MG63 (cell line): ENCODE measurements around the gene SNRNP200. TPM values are rescaled to one million over a fixed set of nuclear protein-coding genes. Genes with fewer than 3 reads are reported as not detected.

Experiments used
- DNase-seq: peaks from one replicate; pipeline ENCODE4 v3.0.0-alpha.2; 2020
- H3K27me3 ChIP-seq: fragments of 250-450 bp; sonication (Bioruptor Pico); 2 replicates; pipeline ENCODE4 v1.5.1; 2020; ENCODE audit warnings: mild to moderate bottlenecking, moderate library complexity
- H3K36me3 ChIP-seq: fragments of 250-450 bp; sonication (Bioruptor Pico); 2 replicates; pipeline ENCODE4 v1.5.1; 2020; ENCODE audit warnings: mild to moderate bottlenecking, moderate library complexity
- H3K4me3 ChIP-seq: fragments of 250-450 bp; sonication (Bioruptor Pico); 2 replicates; pipeline ENCODE4 v1.5.1; 2020; ENCODE audit warnings: mild to moderate bottlenecking, moderate library complexity
- H3K9me3 ChIP-seq: fragments of 250-450 bp; sonication (Bioruptor Pico); 2 replicates; pipeline ENCODE4 v1.5.1; 2020; ENCODE audit warnings: mild to moderate bottlenecking, moderate library complexity
- total RNA-seq: library from RNA; depleted of rRNA; stranded (reverse); fragments of >200 nt; shearing (Covaris generic); gene quantifications from 2 replicates; pipeline ENCODE4 v1.2.3, GENCODE V29; 2014; ENCODE audit warnings: low replicate concordance

The SNRNP200 gene
- total RNA-seq, 1 experiment from 2014 or later: 56.9 TPM

DNA sequence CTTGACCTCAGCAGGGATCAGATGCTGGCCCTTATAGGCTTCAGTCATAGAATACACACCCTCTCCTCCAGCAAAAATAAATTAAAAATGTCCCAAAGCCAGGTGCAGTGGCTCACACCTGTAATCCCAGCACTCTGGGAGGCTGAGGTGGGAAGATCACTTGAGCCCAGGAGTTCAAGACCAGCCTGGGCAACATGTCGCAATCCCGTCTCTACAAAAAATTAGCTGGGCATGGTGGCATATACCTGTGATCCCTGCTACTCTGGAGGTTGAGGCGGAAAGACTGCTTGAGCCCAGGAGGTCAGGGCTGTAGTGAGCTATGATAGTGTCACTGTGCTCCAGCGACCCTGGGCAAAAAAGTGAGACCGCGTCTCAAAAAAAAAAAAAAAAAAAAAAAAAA lies 24.5 kb upstream of the SNRNP200 start:
- no peak overlapping the region for H3K4me3 ChIP-seq
- H3K27me3 ChIP-seq: no peaks in the 10 kb centered on the region
- no peak for DNase-seq
- H3K36me3 ChIP-seq: no peaks in the 10 kb centered on the region
- no peaks in the 10 kb centered on the region for H3K9me3 ChIP-seq

DNA sequence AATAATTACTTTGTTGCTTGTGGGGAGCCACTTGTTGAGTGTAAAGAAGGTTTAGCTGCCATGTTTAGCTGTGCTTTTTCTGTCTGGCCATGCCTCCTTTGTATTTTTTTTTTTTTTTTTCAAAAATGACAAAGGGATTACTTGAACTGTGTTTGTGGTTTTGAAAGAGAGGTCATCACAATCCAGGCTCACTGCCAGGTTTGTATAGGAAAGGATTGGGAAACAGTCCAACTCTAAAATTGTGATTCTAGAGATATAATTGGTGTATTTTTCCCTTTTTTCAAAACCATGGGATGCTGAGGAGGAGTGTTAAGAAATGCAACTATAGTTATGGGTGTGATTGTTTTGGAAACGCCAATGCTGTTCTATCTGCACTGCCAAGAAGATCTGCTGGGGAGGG lies 24.1 kb upstream of the SNRNP200 start:
- Histone ChIP-seq H3K4me3 (no peak overlapping the region), H3K9me3 (no peaks in the 10 kb centered on the region), H3K36me3 (no peaks in the 10 kb centered on the region), H3K27me3 (no peaks in the 10 kb centered on the region)
- peak; percentile 50 for DNase-seq

DNA sequence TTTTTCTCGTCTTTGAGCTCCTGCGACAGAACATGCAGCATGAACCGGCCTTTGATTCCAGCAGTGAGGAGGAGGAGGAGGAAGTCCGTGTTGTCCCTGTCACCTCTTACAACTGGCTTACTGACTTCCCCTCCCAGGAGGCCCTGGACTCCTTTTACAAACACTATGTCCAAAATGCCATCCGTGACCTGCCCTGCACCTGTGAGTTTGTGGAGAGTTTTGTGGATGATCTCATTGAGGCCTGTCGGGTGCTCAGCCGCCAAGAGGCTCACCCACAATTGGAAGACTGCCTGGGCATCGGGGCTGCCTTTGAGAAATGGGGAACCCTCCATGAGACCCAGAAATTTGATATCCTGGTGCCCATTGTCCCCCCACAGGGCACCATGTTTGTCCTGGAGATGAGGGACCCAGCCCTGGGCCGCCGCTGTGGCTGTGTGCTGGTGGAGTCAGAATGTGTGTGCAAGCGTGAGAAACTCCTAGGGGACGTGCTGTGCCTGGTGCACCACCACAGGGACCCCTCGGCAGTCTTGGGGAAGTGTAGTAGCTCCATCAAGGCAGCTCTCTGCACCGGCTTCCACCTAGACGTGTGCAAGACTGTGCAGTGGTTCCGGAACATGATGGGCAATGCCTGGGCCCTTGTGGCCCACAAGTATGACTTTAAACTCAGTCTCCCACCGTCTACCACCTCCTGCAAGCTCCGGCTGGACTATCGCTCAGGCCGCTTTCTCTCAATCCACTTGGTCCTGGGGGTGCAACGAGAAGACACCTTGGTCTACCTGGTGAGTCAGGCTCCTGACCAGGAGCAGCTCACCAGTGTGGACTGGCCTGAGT lies 21.9 kb upstream of the SNRNP200 start:
- Histone ChIP-seq H3K27me3 (0 out of 2 replicates have a peak, but pooled peaks cover 5% of the 10 kb centered on the region), H3K36me3 (no peaks in the 10 kb centered on the region), H3K9me3 (no peaks in the 10 kb centered on the region), H3K4me3 (no peak overlapping the region)
- no peak for DNase-seq

DNA sequence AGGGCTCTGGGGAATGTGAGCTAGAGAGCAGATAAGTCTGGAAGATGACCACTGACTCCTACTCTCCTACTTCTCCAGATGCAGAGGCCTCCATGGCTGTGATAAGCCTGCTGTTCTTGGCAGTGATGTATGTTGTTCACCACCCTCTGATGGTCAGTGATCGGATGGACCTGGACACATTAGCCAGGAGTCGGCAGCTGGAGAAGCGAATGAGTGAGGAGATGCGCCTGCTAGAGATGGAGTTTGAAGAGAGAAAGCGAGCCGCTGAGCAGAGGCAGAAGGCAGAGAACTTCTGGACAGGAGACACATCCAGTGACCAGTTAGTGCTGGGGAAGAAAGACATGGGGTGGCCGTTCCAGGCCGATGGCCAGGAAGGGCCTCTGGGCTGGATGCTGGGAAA lies 21.2 kb upstream of the SNRNP200 start:
- Histone ChIP-seq H3K9me3 (no peaks in the 10 kb centered on the region), H3K36me3 (no peaks in the 10 kb centered on the region), H3K27me3 (0 out of 2 replicates have a peak, but pooled peaks cover 5% of the 10 kb centered on the region), H3K4me3 (no peak overlapping the region)
- no peak for DNase-seq

DNA sequence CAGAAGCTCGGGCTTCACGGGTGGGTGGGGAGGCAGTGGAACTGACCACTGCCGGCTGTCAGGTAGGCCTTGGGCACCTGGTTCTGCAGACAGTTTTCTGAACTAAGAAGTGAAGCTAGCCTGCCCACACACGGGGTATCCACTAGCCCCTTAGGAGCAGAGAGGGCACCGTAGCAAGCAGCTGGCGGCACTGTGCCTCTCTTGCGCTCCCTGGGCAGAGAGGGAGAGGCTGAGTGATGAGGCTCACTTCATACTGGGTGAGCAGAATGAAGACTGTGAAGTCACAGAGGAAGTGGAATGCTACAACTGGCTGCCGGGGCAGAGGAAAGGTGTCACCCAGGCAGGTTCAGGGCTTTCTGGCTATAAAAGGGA lies 20.5 kb upstream of the SNRNP200 start:
- Histone ChIP-seq H3K36me3 (no peaks in the 10 kb centered on the region), H3K27me3 (0 out of 2 replicates have a peak, but pooled peaks cover 5% of the 10 kb centered on the region), H3K4me3 (peak overlapping the region; percentile 56), H3K9me3 (no peaks in the 10 kb centered on the region)
- DNase-seq: no peak

DNA sequence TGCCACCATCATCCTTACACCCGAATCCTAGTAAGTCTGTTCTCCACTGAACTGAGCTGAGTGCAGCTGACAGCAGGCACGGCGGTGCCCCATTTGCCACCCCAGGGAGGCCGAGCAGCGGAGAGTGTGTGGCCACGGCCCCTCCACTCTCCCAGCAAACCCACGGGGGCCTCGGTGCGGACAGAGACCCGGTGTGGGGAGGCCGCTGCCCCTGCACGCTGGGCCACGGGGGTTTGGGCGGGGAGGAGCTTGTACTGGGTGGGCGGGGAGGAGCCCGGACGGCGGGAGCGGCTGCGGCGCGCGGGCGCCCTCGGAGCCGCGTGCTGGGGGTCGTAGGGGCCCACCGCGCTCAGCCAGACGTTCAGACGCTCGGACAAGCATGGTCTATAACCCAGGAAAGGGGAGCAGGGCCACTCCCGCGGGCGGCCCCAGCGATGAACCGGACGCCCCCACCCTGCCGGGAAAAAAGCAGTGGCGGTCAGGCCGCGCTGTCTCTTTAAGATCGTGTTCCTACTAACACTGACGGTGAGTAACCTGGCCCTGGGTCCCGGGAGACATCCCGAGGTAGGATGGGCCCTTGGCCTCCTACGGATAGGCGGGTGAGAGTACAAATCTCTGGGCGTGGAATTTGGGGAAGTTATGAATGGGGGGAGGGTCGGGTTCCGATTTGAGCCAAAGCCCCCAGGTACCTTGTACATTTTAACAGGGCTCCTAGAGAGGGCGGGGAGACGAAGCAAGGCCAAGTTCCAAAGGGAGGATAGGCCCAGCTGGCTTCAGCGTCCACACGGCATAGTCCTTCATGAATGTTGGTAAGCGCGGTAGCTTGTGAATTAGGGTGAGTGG lies 19.9 kb upstream of the SNRNP200 start, which contains the start of gene ITPRIPL1:
Gene ITPRIPL1 (plus strand): TSS at position 277 of the 843 bp plus-strand sequence. CDS start 523 bp downstream, at position 800.
- peak within 1 kb of the TSS; percentile 56 for H3K4me3 ChIP-seq
- DNase-seq: peak; percentile 39
- H3K9me3 ChIP-seq: no peaks in the 10 kb centered on the region

DNA sequence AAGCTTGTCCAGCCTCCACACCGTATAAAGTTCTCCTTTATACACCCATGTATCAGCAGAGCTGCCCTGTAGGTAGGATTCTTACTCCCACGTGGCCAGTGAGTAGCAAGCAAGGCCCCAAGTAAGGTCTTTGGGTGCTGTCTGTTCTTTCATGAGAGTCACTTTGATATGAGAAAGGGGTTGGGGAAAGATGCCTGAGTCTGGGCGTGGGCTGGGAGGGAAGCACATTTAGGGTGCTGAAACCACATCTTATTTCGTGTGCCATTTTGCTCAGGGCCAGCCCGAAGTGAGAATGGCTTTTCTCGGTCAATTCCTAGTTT lies 19.3 kb upstream of the SNRNP200 start:
- no peak for DNase-seq
- H3K4me3 ChIP-seq: peak overlapping the region; percentile 56
- no peaks in the 10 kb centered on the region for H3K9me3 ChIP-seq
- no peaks in the 10 kb centered on the region for H3K36me3 ChIP-seq
- 0 out of 2 replicates have a peak, but pooled peaks cover 5% of the 10 kb centered on the region for H3K27me3 ChIP-seq

More for the DNA sequence above, 19.9 kb upstream of the SNRNP200 start, which contains the start of gene ITPRIPL1:
- Histone ChIP-seq H3K36me3 (no peaks in the 10 kb centered on the region), H3K27me3 (0 out of 2 replicates have a peak, but pooled peaks cover 5% of the 10 kb centered on the region)

DNA sequence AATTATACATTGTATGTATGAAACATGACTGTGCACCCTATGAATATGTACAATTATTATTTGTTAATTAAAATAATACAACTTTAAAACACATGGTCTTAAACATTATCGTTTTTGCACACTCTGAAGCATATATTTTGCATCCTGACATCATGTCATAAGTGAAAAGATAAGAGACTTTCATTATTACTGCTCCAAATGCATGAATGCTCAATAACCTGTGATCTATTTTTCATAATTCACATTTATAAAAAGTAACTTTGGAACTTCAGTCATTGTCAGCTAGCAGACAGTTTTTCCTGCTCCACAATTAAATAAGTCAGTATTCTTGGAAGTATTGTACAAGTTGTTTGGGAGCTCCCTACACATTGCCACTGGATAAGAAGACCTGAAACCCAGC lies 18.5 kb upstream of the SNRNP200 start:
- H3K4me3 ChIP-seq: no peak overlapping the region
- H3K9me3 ChIP-seq: no peaks in the 10 kb centered on the region
- 0 out of 2 replicates have a peak, but pooled peaks cover 5% of the 10 kb centered on the region for H3K27me3 ChIP-seq
- no peak for DNase-seq
- no peaks in the 10 kb centered on the region for H3K36me3 ChIP-seq

DNA sequence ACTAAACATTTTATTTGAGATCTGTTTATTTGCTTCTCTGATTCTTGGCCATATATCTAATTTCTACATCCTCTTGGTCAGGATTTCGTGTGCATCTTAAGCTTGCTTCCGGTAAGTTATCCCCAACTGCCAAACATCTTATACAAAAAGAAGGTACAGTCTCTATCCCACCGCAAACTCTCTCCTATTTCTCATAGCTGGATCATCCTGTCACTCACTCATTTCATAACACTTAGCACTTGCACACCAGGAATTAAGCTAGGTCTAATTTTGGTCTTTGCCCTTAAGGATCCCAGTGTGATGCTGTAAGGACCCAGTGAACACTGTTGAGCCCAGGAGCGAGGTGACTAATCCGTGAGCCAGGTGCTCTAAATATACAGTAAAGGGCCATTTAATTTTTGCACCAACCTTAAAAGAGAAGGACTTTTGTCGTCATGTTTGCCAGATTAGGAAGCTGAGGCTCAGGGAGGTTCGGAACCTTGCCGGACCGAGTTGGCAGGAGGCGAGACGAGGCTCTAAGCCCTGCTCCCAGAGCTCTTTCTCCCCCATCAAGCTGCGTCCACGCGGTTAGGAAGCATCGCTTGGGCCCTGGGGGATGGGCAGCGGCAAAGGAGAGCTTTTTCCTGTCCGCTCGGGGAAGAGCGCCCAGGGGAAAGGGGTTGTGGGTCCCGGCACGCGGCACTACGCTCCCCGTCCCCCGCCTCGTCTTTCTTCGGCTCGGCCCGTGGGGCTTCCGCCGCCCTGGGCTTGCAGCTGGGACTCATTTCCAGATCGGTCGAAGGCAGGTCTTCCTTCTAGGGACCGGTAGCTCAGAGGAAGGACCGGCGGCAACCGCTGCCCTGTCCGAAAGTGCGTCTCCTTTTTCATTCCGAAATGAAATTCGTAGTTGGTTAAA lies 15.6 kb upstream of the SNRNP200 start:
- Histone ChIP-seq H3K36me3 (no peaks in the 10 kb centered on the region), H3K27me3 (0 out of 2 replicates have a peak, but pooled peaks cover 5% of the 10 kb centered on the region), H3K9me3 (no peaks in the 10 kb centered on the region), H3K4me3 (peak overlapping the region; percentile 56)
- peak; percentile 40 for DNase-seq

DNA sequence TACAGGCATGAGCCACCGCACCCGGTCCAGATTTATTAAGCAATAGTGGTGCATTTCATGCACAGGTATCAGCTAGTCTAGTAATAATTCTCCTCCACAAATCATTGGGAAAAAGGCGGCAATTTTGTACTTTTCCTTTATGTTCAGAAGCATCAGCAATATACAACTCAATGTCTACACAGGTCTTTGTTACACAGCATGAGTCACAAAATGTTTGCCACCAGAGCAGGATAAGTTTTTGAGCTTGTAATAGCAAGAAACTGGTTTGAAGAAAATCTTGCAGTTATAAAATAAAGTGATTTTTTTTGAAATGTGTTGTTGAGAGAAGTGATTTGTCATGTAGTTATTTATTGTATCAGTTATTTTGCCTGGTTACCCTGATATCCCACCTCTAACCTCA lies 15.0 kb upstream of the SNRNP200 start:
- no peaks in the 10 kb centered on the region for H3K36me3 ChIP-seq
- no peak for DNase-seq
- H3K27me3 ChIP-seq: 0 out of 2 replicates have a peak, but pooled peaks cover 5% of the 10 kb centered on the region
- no peaks in the 10 kb centered on the region for H3K9me3 ChIP-seq
- no peak overlapping the region for H3K4me3 ChIP-seq

DNA sequence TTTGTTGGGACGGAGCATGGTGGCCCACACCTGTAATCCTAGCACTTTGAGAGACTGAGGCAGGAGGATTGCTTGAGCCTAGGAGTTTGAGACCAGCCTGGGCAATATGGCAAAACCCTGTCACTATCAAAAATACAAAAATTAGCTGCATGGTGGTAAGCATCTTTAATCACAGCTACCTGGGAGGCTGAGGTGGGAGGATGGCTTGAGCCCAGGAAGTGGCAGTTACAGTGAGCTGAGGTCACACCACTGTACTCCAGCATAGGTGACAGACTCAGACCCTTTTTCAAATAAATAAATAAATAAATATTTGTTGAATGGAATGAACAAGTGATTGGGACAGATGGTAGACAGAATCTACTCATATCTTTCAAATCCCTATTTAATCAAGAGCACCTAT lies 14.1 kb upstream of the SNRNP200 start:
- H3K36me3 ChIP-seq: no peaks in the 10 kb centered on the region
- no peaks in the 10 kb centered on the region for H3K9me3 ChIP-seq
- H3K27me3 ChIP-seq: 0 out of 2 replicates have a peak, but pooled peaks cover 5% of the 10 kb centered on the region
- no peak for DNase-seq
- H3K4me3 ChIP-seq: no peak overlapping the region

DNA sequence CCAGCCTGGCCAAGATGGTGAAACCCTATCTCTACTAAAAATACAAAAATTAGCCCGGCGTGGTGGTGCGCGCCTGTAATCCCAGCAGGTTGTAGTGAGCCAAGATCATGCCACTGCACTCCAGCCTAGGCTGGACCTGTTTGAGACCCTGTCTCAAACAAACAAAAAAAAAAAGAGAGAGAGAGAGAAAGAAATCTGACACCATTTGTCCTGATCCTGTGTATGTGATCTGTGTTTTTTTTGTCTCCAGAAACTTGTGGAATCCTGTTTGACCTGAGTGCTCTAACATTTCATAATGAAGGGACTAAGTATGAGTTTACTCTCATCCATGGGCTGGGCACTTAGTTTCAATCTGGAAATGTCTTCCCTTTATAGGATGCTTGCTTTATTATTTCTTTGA lies 13.4 kb upstream of the SNRNP200 start:
- Histone ChIP-seq H3K4me3 (no peak overlapping the region), H3K27me3 (0 out of 2 replicates have a peak, but pooled peaks cover 5% of the 10 kb centered on the region), H3K36me3 (no peaks in the 10 kb centered on the region), H3K9me3 (no peaks in the 10 kb centered on the region)
- DNase-seq: no peak

DNA sequence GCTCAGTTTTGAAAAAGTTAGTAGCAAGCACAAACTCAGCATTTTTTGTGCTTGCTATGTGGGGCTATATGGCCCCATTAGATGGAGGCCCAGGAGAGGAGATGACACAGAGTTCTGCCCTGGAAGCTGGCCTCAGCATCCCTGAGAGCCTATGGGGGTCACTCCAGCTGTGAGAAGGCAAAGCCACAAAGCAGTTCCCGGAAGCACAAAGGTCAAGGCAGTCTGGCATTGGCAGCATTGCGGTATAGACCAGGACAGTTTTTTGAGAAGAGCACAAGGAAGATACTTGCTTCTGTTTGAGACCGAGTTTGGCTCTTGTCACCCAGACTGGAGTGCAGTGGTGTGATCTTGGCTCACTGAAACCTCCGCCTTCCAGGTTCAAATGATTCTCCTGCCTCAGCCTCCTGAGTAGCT lies 12.2 kb upstream of the SNRNP200 start:
- H3K4me3 ChIP-seq: no peak overlapping the region
- no peaks in the 10 kb centered on the region for H3K36me3 ChIP-seq
- H3K27me3 ChIP-seq: no peaks in the 10 kb centered on the region
- DNase-seq: no peak
- H3K9me3 ChIP-seq: no peaks in the 10 kb centered on the region

DNA sequence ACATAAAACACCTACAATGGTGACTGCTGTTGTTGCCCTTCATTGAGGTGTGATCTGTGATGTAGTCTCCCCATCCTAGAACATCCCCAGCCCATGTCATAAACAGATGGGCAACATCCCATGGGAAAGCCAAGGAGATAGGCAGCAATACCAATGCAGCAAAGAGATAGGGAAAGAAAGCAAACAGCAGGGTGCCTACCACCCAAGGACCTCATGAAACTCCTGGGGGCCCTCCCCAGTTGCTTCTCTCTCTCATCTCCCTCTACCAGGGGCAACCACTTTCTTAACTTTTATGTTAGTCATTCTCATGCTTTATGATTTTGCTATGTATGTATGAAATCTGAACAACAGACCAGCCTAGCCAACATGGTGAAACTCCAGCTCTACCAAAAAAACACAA lies 11.7 kb upstream of the SNRNP200 start:
- no peak for DNase-seq
- Histone ChIP-seq H3K36me3 (no peaks in the 10 kb centered on the region), H3K27me3 (no peaks in the 10 kb centered on the region), H3K4me3 (no peak overlapping the region), H3K9me3 (no peaks in the 10 kb centered on the region)

DNA sequence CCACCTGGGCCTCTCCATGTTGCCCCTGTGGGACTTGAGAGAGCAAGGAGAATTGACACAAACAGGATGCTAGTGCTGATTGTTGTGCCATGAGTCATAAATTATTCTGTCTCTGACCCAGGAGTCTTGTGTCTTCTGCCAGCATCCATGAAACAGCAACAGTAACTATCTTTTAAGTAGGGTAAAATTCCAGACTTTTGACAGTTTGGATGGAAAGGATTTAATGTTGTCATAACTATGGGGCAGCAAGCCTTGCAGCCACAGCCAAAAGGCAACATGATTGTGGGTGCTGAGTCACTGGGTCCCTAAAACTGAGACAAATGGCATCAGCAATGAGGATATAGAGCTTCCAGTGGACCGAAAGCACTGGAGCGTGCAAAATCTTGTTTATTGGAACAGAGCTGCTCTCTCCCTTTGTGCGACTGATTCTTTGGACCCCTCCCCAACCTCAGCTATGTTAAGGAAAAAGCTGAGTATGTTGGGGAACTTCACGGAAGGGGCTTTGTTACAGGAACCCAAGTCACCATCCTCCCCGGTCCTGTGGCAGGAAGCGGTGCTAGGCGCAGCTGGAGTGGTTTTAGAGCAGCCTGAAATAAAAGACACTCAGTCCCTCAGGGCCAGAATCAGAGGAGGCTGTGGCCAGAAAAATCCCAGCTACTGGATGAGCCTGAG lies 10.2 kb upstream of the SNRNP200 start:
- Histone ChIP-seq H3K36me3 (no peaks in the 10 kb centered on the region), H3K9me3 (no peaks in the 10 kb centered on the region), H3K27me3 (no peaks in the 10 kb centered on the region), H3K4me3 (0 out of 2 replicates have a peak overlapping the region, but pooled peaks have one; percentile 3)
- DNase-seq: peak; percentile 84

DNA sequence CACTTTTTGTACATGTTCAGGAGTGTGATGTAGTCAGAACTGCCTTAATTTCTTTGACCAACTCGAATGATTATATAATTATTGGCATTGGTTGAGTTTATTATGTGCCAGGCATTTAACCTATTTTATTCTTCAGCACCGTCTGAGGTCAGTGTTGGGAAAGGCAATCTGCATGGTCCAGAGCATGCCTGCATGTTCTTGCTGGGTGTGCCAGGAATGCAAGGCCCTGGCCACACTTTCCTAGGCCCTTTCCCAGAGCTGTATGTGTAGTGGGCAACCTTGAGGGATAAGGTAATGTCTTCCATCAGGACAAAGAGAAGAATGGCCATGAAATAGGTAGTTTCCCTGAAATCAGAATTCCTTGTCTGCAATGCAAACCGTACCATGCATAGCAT lies 9.7 kb upstream of the SNRNP200 start:
- no peaks in the 10 kb centered on the region for H3K27me3 ChIP-seq
- no peak overlapping the region for H3K4me3 ChIP-seq
- no peaks in the 10 kb centered on the region for H3K36me3 ChIP-seq
- DNase-seq: no peak
- no peaks in the 10 kb centered on the region for H3K9me3 ChIP-seq
